Osteoblast (primary cell): ENCODE measurements around the gene SV2B. TPM values are rescaled to one million over a fixed set of nuclear protein-coding genes. Genes with fewer than 3 reads are reported as not detected.

Experiments
- DNase-seq: peaks from one replicate; pipeline ENCODE4 v3.0.0; 2011; ENCODE audit warnings: low spot score, mixed read lengths; ENCODE audit not compliant: insufficient read length; ENCODE audit errors: missing footprints
- H2AFZ ChIP-seq: 2 replicates; pipeline ENCODE4 v1.6.0; 2011; ENCODE audit warnings: mild to moderate bottlenecking, low read length
- H3K27ac ChIP-seq: 2 replicates; pipeline ENCODE4 v1.5.1; 2011; ENCODE audit warnings: mild to moderate bottlenecking, low read depth, low read length, moderate library complexity
- H3K27me3 ChIP-seq: 2 replicates; pipeline ENCODE4 v1.6.0; 2012; ENCODE audit warnings: mild to moderate bottlenecking, control low read depth, inconsistent platforms, low read length, moderate library complexity; ENCODE audit not compliant: insufficient read depth
- H3K36me3 ChIP-seq: 2 replicates; pipeline ENCODE4 v1.5.1; 2011; ENCODE audit warnings: mild to moderate bottlenecking, low read length, control low read depth, moderate library complexity; ENCODE audit not compliant: insufficient read depth
- H3K4me1 ChIP-seq: 2 replicates; pipeline ENCODE4 v1.5.1; 2011; ENCODE audit warnings: mild to moderate bottlenecking, low read length, control low read depth, moderate library complexity; ENCODE audit not compliant: insufficient read depth
- H3K4me2 ChIP-seq: 2 replicates; pipeline ENCODE4 v1.6.0; 2011; ENCODE audit warnings: mild to moderate bottlenecking, low read length; ENCODE audit not compliant: insufficient read depth
- H3K4me3 ChIP-seq: fragments of 200-600 bp; sonication (generic); 3 replicates; pipeline ENCODE4 v1.5.1; 2012; ENCODE audit warnings: mild to moderate bottlenecking, low read length, inconsistent platforms; ENCODE audit not compliant: insufficient read depth
- H3K79me2 ChIP-seq: 2 replicates; pipeline ENCODE4 v1.6.0; 2012; ENCODE audit warnings: mild to moderate bottlenecking, low read length, control low read depth, inconsistent platforms; ENCODE audit not compliant: insufficient read depth
- H3K9me3 ChIP-seq: 2 replicates; pipeline ENCODE4 v1.5.1; 2011; ENCODE audit warnings: low read depth, low read length, control low read depth
- H4K20me1 ChIP-seq: 2 replicates; pipeline ENCODE4 v1.6.0; 2012; ENCODE audit warnings: mild to moderate bottlenecking, low read length, control low read depth; ENCODE audit not compliant: insufficient read depth
- CTCF ChIP-seq: IDR thresholded peaks from 2 replicates; pipeline ENCODE4 v1.5.1; 2011; ENCODE audit warnings: mild to moderate bottlenecking, low read depth, low read length, moderate library complexity; ENCODE audit errors: extremely low read depth
- total RNA-seq: library from RNA; depleted of rRNA; stranded (reverse); fragments of >200 nt; gene quantifications from 2 replicates; pipeline ENCODE4 v1.2.3, GENCODE V29; 2012

The SV2B gene
- total RNA-seq, 1 donor = not detected

DNA sequence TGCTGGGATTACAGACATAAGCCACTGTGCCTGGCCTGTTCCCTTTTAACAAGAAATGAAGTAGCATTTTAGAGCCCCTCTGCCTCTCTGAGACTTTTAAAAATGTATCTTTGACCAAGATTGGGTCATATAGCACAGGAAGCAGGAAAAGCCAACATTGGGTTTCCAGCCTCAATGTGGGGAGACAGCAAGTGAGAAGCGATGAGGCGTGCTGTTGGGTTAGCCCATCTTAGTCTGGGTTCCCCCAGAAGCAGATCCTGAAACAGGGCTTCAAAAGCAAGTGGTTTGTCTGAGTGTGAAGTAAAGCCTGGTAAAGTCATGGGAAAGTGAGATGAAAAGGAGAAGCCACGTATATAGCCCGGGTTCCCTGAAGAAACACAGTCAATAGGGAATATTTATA lies 48.2 kb downstream of the SV2B start:
- Histone ChIP-seq H2AFZ (no peak overlapping the region), H3K79me2 (no peaks in the 10 kb centered on the region), H3K9me3 (no peaks in the 10 kb centered on the region), H3K27me3 (no peaks in the 10 kb centered on the region), H3K4me1 (no peaks in the 10 kb centered on the region), H3K27ac (no peak overlapping the region), H3K36me3 (no peaks in the 10 kb centered on the region), H3K4me3 (no peak overlapping the region), H4K20me1 (no peaks in the 10 kb centered on the region), H3K4me2 (no peak overlapping the region)
- TF ChIP-seq CTCF = no peak
- DNase-seq = no peak

DNA sequence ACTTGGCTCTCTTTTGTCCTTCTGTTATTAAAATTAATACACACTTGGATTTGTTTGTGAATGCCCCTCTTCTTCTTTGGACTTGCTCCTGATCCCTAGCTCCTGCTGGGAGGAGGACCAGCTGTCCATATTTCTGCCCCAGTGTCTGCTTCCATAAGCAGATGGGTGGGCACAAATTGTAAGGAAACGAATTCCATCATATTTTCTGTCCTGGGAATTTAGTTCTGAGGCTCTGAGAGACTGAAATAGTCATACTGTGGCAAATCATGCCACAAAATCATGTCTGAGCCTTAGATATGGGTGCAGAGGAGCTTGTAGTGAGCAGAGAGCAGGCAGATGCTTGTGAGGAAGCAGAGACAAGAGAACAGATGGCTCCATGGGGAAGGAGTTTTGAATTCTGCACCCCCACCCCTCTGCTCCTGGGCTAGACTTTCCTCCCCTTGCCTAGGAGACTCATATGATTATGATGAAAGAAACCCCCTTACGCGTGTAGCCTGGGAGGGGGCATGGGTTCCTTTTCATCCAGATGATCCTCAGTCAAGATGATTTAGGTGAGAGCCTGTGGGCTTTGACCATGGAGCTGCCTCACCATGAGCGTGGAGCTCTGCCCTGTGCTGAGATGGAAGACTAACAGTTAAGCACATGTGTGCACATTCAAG lies 50.6 kb downstream of the SV2B start:
- Histone ChIP-seq H3K9me3 (no peaks in the 10 kb centered on the region), H3K79me2 (no peaks in the 10 kb centered on the region), H3K27ac (no peak overlapping the region), H3K4me3 (no peak overlapping the region), H3K4me1 (no peaks in the 10 kb centered on the region), H2AFZ (no peak overlapping the region), H4K20me1 (no peaks in the 10 kb centered on the region), H3K4me2 (no peak overlapping the region), H3K36me3 (no peaks in the 10 kb centered on the region), H3K27me3 (no peaks in the 10 kb centered on the region)
- no peak for TF ChIP-seq CTCF
- DNase-seq = no peak

DNA sequence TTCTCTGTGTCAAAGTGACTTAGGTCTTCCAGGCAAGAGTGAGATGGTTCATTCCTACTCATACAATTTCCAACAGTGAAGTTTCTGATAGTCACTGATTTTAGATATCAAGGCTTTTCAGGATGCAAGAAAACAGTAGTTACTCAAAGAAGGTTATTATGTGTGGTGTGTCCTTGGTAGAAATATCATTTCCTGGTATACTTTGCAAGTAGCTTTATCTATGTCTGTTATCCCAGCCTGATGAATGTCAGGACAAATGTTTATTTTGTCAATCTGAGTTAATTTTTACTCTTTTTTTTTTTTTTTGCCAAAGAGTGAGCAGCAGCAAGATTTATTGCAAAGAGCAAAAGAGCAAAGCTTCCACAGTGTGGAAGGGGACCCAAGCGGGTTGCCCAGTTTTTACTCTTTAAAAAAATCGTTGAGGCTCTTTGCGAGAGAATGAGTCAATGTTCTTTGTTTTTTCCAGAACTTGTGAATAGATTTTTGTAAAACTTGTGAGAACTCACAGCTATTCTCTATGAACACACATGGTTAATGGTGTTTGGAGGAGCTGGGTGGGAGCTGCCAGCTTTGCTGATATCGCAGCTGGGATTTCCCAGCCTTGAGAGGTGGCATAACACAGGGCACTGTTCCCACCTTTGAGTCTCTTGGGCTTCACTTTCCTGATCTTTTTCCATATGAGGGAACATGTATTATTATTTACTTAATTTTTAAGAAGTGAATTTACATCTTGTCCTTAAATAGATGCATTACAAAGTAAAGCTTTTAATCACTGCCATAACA lies 51.9 kb downstream of the SV2B start:
- no peak for TF ChIP-seq CTCF
- Histone ChIP-seq H3K36me3 (no peaks in the 10 kb centered on the region), H3K4me2 (no peak overlapping the region), H3K27me3 (no peaks in the 10 kb centered on the region), H3K4me1 (no peaks in the 10 kb centered on the region), H4K20me1 (no peaks in the 10 kb centered on the region), H3K9me3 (no peaks in the 10 kb centered on the region), H3K79me2 (no peaks in the 10 kb centered on the region), H3K27ac (no peak overlapping the region), H3K4me3 (no peak overlapping the region), H2AFZ (no peak overlapping the region)
- no peak for DNase-seq

DNA sequence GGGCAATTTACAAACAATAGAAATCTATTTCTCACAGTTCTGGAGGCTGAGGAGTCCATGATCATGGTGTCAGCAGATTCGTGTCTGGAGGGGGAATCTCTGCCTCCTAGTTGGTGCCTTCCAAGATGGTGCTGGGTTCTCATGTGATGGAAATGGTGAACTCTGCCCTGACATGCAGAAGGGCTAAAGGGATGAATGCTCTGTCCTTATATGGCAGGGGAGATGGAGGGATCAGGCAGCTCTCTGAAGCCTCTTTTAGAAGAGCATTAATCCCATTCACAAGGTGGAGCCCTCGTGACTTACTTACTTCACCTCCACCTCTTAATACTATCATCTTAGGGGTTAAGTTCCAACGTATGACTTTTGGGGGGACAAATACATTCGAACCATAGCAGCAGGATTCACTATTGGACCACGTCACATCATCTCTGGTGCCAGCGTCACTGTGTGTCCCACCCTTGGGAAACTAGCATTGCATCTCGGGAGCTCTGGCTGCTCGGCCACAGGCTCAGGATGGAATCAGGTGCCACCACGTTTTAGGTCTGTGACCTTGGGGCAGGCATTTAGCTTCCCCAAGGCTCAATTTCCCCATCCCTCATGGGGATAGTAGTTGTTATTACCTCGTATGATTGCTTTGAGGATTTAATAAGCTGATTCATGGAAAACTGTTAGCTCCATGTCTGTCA lies 53.0 kb downstream of the SV2B start:
- Histone ChIP-seq H3K79me2 (no peaks in the 10 kb centered on the region), H3K36me3 (no peaks in the 10 kb centered on the region), H3K27ac (no peak overlapping the region), H3K4me1 (no peaks in the 10 kb centered on the region), H3K4me3 (no peak overlapping the region), H2AFZ (no peak overlapping the region), H3K4me2 (no peak overlapping the region), H3K27me3 (no peaks in the 10 kb centered on the region), H4K20me1 (no peaks in the 10 kb centered on the region), H3K9me3 (no peaks in the 10 kb centered on the region)
- TF ChIP-seq CTCF = no peak
- DNase-seq = no peak
